GM23338 (cell line): Measurements from ENCODE around the gene PRSS50. TPM values are rescaled to one million over a fixed set of nuclear protein-coding genes. Genes with fewer than 3 reads are reported as not detected.

Experiments
- ATAC-seq: fragments of 200-7000 bp; cut with Tn5 transposase; 3 replicates; pipeline ENCODE4 v1.9.1; 2020
- DNase-seq: peaks from one replicate; pipeline ENCODE4 v3.0.0-alpha.2; 2015; ENCODE audit warnings: low spot score
- H2AFZ ChIP-seq: fragments of 200-600 bp; sonication (generic); 2 replicates; pipeline ENCODE4 v1.8.0; 2016; ENCODE audit warnings: antibody characterized with exemption, mild to moderate bottlenecking, moderate library complexity
- H3F3A ChIP-seq: fragments of 200-600 bp; sonication (generic); replicated peaks from 2 replicates; pipeline ENCODE4 v1.8.0; 2017; ENCODE audit warnings: antibody characterized with exemption, mixed run types, low read depth
- H3K27ac ChIP-seq: fragments of 200-600 bp; sonication (generic); 2 replicates; pipeline ENCODE4 v1.6.1; 2016; ENCODE audit warnings: low read depth
- H3K27me3 ChIP-seq: fragments of 200-600 bp; sonication (generic); 2 replicates; pipeline ENCODE4 v1.8.0; 2016; ENCODE audit warnings: mild to moderate bottlenecking, mixed run types, moderate library complexity; ENCODE audit not compliant: insufficient read depth
- H3K36me3 ChIP-seq: fragments of 200-600 bp; sonication (generic); 2 replicates; pipeline ENCODE4 v1.8.0; 2016; ENCODE audit warnings: mild to moderate bottlenecking; ENCODE audit not compliant: insufficient read depth
- H3K4me1 ChIP-seq: fragments of 200-600 bp; sonication (generic); 2 replicates; pipeline ENCODE4 v1.8.0; 2016; ENCODE audit warnings: mild to moderate bottlenecking, moderate library complexity; ENCODE audit not compliant: insufficient read depth
- H3K4me2 ChIP-seq: fragments of 200-600 bp; sonication (generic); 2 replicates; pipeline ENCODE4 v1.7.1; 2017; ENCODE audit warnings: mixed run types
- H3K4me3 ChIP-seq: fragments of 200-600 bp; sonication (generic); 2 replicates; pipeline ENCODE4 v1.6.1; 2016; ENCODE audit warnings: mixed run types
- H3K79me2 ChIP-seq: fragments of 200-600 bp; sonication (generic); replicated peaks from 2 replicates; pipeline ENCODE4 v1.8.0; 2017; ENCODE audit warnings: mild to moderate bottlenecking; ENCODE audit not compliant: insufficient read depth
- H3K9me2 ChIP-seq: fragments of 200-600 bp; sonication (generic); 2 replicates; pipeline ENCODE4 v1.8.0; 2017; ENCODE audit not compliant: insufficient read depth
- H4K20me1 ChIP-seq: fragments of 200-600 bp; sonication (generic); replicated peaks from 2 replicates; pipeline ENCODE4 v1.8.0; 2017; ENCODE audit warnings: mild to moderate bottlenecking; ENCODE audit not compliant: insufficient read depth
- H3K27ac Mint-ChIP-seq: 2 replicates; pipeline ENCODE4 v1.8.0; 2020; ENCODE audit warnings: inconsistent platforms, mild to moderate bottlenecking, moderate library complexity, mixed read lengths
- H3K27me3 Mint-ChIP-seq: 3 replicates; pipeline ENCODE4 v1.8.0; 2022; ENCODE audit warnings: low read depth, mild to moderate bottlenecking, moderate library complexity, mixed read lengths, inconsistent platforms; ENCODE audit not compliant: insufficient read depth, poor library complexity
- H3K36me3 Mint-ChIP-seq: 3 replicates; pipeline ENCODE4 v1.8.0; 2021; ENCODE audit warnings: low read depth, mild to moderate bottlenecking, inconsistent platforms, moderate library complexity, mixed read lengths
- H3K4me1 Mint-ChIP-seq: 3 replicates; pipeline ENCODE4 v1.8.0; 2020; ENCODE audit warnings: mild to moderate bottlenecking, inconsistent platforms, mixed read lengths
- H3K4me3 Mint-ChIP-seq: 3 replicates; pipeline ENCODE4 v1.8.0; 2021; ENCODE audit warnings: moderate library complexity, mild to moderate bottlenecking, inconsistent platforms, mixed read lengths
- H3K9me3 Mint-ChIP-seq: 3 replicates; pipeline ENCODE4 v1.8.0; 2020; ENCODE audit warnings: moderate library complexity, mild to moderate bottlenecking, inconsistent platforms, mixed read lengths
- CREB1 ChIP-seq: fragments of 250-450 bp; sonication (Bioruptor Pico); IDR thresholded peaks from 2 replicates; pipeline ENCODE4 v1.5.0; 2020; ENCODE audit warnings: low read depth, mild to moderate bottlenecking, moderate library complexity
- EZH2 ChIP-seq: fragments of 200-600 bp; sonication (generic); IDR thresholded peaks from one replicate; pipeline ENCODE4 v1.8.0; 2017; ENCODE audit warnings: antibody characterized with exemption, mild to moderate bottlenecking, low read depth; ENCODE audit not compliant: unreplicated experiment
- EZH2phosphoT487 ChIP-seq: fragments of 200-600 bp; sonication (generic); IDR thresholded peaks from one replicate; pipeline ENCODE4 v1.8.1; 2018; ENCODE audit warnings: antibody characterized with exemption; ENCODE audit not compliant: unreplicated experiment
- JUNB ChIP-seq: IDR thresholded peaks from one replicate; pipeline ENCODE4 v1.6.1; 2016; ENCODE audit warnings: antibody characterized with exemption; ENCODE audit not compliant: unreplicated experiment
- NANOG ChIP-seq: IDR thresholded peaks from 2 replicates; pipeline ENCODE4 v1.6.1; 2016; ENCODE audit warnings: antibody characterized with exemption, borderline replicate concordance
- POLR2AphosphoS5 ChIP-seq: IDR thresholded peaks from 2 replicates; pipeline ENCODE4 v1.6.1; 2016; ENCODE audit warnings: antibody characterized with exemption, low read depth
- REST ChIP-seq: IDR thresholded peaks from one replicate; pipeline ENCODE4 v1.6.1; 2018; ENCODE audit warnings: antibody characterized with exemption; ENCODE audit not compliant: unreplicated experiment
- STAT1 ChIP-seq: IDR thresholded peaks from one replicate; pipeline ENCODE4 v1.6.1; 2016; ENCODE audit warnings: antibody characterized with exemption; ENCODE audit not compliant: unreplicated experiment
- ZNF114 ChIP-seq: fragments of 250-450 bp; sonication (Bioruptor Pico); IDR thresholded peaks from 2 replicates; pipeline ENCODE4 v1.5.0; 2020; ENCODE audit warnings: mild to moderate bottlenecking, moderate library complexity
- ZNF331 ChIP-seq: fragments of 250-450 bp; sonication (Bioruptor Pico); IDR thresholded peaks from 2 replicates; pipeline ENCODE4 v1.5.0; 2020; ENCODE audit warnings: low read depth, mild to moderate bottlenecking, moderate library complexity
- polyA plus RNA-seq: library from polyadenylated mRNA; unstranded; fragments of >200 nt; fragmentation: Nextera tagmentation; extraction: Ambion mirVana; gene quantifications from 2 replicates; pipeline ENCODE4 v1.2.1, GENCODE V29; 2016
- total RNA-seq: library from RNA; depleted of rRNA; stranded (reverse); fragments of >200 nt; shearing (Covaris generic); gene quantifications from 2 replicates; pipeline ENCODE4 v1.2.3, GENCODE V29; 2014
- TF ChIP-seq, protein P1 (sequence below): fragments of 250-450 bp; sonication (Bioruptor Pico); IDR thresholded peaks from 2 replicates; pipeline ENCODE4 v1.5.0; 2020; ENCODE audit warnings: mild to moderate bottlenecking, moderate library complexity
- TF ChIP-seq, protein P2 (sequence below), 2 experiments: fragments of 200-600 bp in 1 of 2; sonication (generic) in 1 of 2; conservative IDR thresholded peaks; 2 replicates each; pipeline versions ENCODE4 v1.5.1 to v1.6.1; 2016 to 2017; ENCODE audit warnings: antibody characterized with exemption in 2 of 2, low read depth in 2 of 2, mild to moderate bottlenecking in 2 of 2, moderate library complexity in 1 of 2

Gene PRSS50
- total and polyA plus RNA-seq, 2 experiments from 2014 or later: 0.60 to 1.5 TPM

GRCh38 chr3:46684891-46685290 lies 32.8 kb downstream of the PRSS50 start:
- H3K9me2 ChIP-seq: no peaks in the 10 kb centered on the region
- no peak overlapping the region for H3K27ac ChIP-seq
- H3K27ac Mint-ChIP-seq: no peak overlapping the region
- ATAC-seq (no peak), DNase-seq (no peak)
- H3K4me3 ChIP-seq: no peak overlapping the region
- no peaks in the 10 kb centered on the region for H3K4me1 ChIP-seq
- no peaks in the 10 kb centered on the region for H3K9me3 Mint-ChIP-seq
- H3K36me3 ChIP-seq: no peaks in the 10 kb centered on the region
- no peaks in the 10 kb centered on the region; the same call in 1 of the 3 replicates for H3K4me1 Mint-ChIP-seq
- no peak overlapping the region for H2AFZ ChIP-seq
- no peaks in the 10 kb centered on the region for H3K27me3 ChIP-seq
- H3K36me3 Mint-ChIP-seq: peaks cover 3% of the 10 kb centered on the region; the same call in 1 of the 3 replicates
- H3K4me2 ChIP-seq: no peak overlapping the region
- TF ChIP-seq POLR2AphosphoS5: no peak
- TF ChIP-seq, protein P1, sequence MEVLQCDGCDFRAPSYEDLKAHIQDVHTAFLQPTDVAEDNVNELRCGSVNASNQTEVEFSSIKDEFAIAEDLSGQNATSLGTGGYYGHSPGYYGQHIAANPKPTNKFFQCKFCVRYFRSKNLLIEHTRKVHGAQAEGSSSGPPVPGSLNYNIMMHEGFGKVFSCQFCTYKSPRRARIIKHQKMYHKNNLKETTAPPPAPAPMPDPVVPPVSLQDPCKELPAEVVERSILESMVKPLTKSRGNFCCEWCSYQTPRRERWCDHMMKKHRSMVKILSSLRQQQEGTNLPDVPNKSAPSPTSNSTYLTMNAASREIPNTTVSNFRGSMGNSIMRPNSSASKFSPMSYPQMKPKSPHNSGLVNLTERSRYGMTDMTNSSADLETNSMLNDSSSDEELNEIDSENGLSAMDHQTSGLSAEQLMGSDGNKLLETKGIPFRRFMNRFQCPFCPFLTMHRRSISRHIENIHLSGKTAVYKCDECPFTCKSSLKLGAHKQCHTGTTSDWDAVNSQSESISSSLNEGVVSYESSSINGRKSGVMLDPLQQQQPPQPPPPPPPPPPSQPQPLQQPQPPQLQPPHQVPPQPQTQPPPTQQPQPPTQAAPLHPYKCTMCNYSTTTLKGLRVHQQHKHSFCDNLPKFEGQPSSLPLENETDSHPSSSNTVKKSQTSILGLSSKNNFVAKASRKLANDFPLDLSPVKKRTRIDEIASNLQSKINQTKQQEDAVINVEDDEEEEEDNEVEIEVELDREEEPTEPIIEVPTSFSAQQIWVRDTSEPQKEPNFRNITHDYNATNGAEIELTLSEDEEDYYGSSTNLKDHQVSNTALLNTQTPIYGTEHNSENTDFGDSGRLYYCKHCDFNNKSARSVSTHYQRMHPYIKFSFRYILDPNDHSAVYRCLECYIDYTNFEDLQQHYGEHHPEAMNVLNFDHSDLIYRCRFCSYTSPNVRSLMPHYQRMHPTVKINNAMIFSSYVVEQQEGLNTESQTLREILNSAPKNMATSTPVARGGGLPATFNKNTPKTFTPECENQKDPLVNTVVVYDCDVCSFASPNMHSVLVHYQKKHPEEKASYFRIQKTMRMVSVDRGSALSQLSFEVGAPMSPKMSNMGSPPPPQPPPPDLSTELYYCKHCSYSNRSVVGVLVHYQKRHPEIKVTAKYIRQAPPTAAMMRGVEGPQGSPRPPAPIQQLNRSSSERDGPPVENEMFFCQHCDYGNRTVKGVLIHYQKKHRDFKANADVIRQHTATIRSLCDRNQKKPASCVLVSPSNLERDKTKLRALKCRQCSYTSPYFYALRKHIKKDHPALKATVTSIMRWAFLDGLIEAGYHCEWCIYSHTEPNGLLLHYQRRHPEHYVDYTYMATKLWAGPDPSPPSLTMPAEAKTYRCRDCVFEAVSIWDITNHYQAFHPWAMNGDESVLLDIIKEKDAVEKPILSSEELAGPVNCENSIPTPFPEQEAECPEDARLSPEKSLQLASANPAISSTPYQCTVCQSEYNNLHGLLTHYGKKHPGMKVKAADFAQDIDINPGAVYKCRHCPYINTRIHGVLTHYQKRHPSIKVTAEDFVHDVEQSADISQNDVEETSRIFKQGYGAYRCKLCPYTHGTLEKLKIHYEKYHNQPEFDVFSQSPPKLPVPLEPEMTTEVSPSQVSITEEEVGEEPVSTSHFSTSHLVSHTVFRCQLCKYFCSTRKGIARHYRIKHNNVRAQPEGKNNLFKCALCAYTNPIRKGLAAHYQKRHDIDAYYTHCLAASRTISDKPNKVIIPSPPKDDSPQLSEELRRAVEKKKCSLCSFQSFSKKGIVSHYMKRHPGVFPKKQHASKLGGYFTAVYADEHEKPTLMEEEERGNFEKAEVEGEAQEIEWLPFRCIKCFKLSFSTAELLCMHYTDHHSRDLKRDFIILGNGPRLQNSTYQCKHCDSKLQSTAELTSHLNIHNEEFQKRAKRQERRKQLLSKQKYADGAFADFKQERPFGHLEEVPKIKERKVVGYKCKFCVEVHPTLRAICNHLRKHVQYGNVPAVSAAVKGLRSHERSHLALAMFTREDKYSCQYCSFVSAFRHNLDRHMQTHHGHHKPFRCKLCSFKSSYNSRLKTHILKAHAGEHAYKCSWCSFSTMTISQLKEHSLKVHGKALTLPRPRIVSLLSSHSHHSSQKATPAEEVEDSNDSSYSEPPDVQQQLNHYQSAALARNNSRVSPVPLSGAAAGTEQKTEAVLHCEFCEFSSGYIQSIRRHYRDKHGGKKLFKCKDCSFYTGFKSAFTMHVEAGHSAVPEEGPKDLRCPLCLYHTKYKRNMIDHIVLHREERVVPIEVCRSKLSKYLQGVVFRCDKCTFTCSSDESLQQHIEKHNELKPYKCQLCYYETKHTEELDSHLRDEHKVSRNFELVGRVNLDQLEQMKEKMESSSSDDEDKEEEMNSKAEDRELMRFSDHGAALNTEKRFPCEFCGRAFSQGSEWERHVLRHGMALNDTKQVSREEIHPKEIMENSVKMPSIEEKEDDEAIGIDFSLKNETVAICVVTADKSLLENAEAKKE (CRISPR knock-in tag): no peak
- no peak for TF ChIP-seq ZNF331 (CRISPR knock-in tag)
- no peak for TF ChIP-seq STAT1
- TF ChIP-seq EZH2phosphoT487: no peak
- TF ChIP-seq EZH2: no peak
- no peak for TF ChIP-seq NANOG
- TF ChIP-seq CREB1: no peak
- TF ChIP-seq JUNB: no peak
- no peak for TF ChIP-seq REST
- TF ChIP-seq, protein P2, sequence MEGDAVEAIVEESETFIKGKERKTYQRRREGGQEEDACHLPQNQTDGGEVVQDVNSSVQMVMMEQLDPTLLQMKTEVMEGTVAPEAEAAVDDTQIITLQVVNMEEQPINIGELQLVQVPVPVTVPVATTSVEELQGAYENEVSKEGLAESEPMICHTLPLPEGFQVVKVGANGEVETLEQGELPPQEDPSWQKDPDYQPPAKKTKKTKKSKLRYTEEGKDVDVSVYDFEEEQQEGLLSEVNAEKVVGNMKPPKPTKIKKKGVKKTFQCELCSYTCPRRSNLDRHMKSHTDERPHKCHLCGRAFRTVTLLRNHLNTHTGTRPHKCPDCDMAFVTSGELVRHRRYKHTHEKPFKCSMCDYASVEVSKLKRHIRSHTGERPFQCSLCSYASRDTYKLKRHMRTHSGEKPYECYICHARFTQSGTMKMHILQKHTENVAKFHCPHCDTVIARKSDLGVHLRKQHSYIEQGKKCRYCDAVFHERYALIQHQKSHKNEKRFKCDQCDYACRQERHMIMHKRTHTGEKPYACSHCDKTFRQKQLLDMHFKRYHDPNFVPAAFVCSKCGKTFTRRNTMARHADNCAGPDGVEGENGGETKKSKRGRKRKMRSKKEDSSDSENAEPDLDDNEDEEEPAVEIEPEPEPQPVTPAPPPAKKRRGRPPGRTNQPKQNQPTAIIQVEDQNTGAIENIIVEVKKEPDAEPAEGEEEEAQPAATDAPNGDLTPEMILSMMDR (conservative IDR thresholded peaks at IDR 0.05; ENCODE audit: low read depth in 2 of 2): no peak
- no peak for TF ChIP-seq ZNF114 (CRISPR knock-in tag)
- H3K4me3 Mint-ChIP-seq: no peak overlapping the region
- H3K27me3 Mint-ChIP-seq: peaks cover 16% of the 10 kb centered on the region
- H3F3A ChIP-seq: no peaks in the 10 kb centered on the region
- no peaks in the 10 kb centered on the region for H4K20me1 ChIP-seq
- no peaks in the 10 kb centered on the region for H3K79me2 ChIP-seq
